Astrocyte of the cerebellum (primary cell): ENCODE data around the gene SOX5.

Source experiments
- DNase-seq: peaks from one replicate; pipeline ENCODE4 v3.0.0-alpha.2; 2011; ENCODE audit warnings: low read depth
- H3K4me3 ChIP-seq: 2 replicates; pipeline ENCODE4 v1.5.1; 2011; ENCODE audit warnings: mild to moderate bottlenecking, low read depth, low read length, moderate library complexity
- in situ Hi-C: cut with HindIII; loops from 2 replicates; pipeline ENCODE4 v1.10.0; 2017; ENCODE audit warnings: low sequenced_read_pairs
- TF ChIP-seq, protein P1 (sequence below): IDR thresholded peaks from 2 replicates; pipeline ENCODE4 v1.5.1; 2012; ENCODE audit warnings: low read length, low read depth, moderate library complexity, mild to moderate bottlenecking; ENCODE audit errors: missing control alignments

Gene SOX5

DNA sequence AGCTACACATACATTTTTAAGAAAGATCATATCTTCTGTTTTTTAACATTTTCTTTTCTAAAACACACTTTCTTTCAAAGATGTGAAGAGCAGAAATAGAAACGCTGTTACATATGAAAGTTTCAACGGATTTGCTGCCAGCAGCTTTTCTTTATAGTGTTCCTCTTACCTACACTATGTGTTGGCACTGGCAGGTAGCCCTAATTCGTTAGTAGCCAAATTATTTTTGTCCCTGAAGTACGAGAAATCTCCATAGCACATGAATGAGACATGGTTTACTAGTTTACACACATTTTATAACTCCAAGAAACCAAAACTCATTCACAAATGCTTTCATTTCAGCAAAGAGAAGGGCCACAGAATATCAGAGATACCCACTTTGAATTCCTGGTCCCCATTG lies 6.6 kb downstream of the SOX5 start:
- no peak for DNase-seq
- TF ChIP-seq, protein P1, sequence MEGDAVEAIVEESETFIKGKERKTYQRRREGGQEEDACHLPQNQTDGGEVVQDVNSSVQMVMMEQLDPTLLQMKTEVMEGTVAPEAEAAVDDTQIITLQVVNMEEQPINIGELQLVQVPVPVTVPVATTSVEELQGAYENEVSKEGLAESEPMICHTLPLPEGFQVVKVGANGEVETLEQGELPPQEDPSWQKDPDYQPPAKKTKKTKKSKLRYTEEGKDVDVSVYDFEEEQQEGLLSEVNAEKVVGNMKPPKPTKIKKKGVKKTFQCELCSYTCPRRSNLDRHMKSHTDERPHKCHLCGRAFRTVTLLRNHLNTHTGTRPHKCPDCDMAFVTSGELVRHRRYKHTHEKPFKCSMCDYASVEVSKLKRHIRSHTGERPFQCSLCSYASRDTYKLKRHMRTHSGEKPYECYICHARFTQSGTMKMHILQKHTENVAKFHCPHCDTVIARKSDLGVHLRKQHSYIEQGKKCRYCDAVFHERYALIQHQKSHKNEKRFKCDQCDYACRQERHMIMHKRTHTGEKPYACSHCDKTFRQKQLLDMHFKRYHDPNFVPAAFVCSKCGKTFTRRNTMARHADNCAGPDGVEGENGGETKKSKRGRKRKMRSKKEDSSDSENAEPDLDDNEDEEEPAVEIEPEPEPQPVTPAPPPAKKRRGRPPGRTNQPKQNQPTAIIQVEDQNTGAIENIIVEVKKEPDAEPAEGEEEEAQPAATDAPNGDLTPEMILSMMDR: no peak
- in situ Hi-C loops: no loop called here
- H3K4me3 ChIP-seq: no peak overlapping the region

DNA sequence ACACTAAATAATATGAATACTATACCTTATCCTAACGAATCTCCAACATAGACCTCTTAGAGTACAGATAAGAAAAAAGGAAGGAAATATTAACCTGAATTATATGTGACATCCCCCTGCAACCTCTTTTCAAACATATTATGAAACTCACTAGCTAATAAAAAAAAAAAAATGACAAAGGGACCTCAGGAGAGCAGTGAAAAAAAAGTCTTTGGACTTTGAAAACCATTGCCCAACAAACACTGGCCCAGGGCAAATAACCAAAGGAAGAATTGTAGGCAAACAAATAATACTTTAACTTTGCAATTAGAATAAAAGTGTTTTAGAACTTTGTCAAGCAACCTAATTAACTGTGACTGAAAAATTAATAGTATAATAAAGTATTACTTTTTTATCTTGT lies 7.7 kb downstream of the SOX5 start:
- no peak for DNase-seq
- in situ Hi-C loops: no loop called here
- TF ChIP-seq, protein P1: no peak

GRCh38 chr12:23938422-23938821 lies 11.0 kb downstream of the SOX5 start:
- in situ Hi-C loops: no loop called here
- TF ChIP-seq, protein P1: no peak
- DNase-seq: no peak
- no peak overlapping the region for H3K4me3 ChIP-seq

More for the DNA sequence above, 7.7 kb downstream of the SOX5 start:
- no peak overlapping the region for H3K4me3 ChIP-seq

- in situ Hi-C loops: no loop called here
- DNase-seq: no peak
- H3K4me3 ChIP-seq: no peak overlapping the region
- TF ChIP-seq, protein P1: no peak
These were observed 18.3 kb downstream of the SOX5 start for GRCh38 chr12:23931176-23931575.

DNA sequence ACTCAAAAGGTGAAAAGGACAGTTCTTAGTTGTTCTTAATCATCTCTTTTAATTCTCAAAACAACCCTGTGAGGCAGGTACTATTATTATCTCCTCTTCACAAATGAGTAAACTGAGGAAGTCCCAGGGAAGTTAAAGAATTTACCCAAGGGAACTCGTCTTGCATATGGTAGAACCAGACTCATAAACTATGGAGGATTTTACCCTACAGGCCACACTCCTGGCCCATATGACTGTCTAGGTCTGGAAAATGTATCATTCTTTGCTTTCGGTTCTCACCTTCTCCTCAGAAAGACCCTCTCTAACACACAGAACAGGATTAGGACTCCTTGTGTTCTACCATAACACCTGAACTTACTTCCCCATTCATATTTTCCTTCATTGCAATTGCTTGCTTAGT lies 18.9 kb downstream of the SOX5 start:
- TF ChIP-seq, protein P1: no peak
- no peak overlapping the region for H3K4me3 ChIP-seq
- no peak for DNase-seq
- in situ Hi-C loops: no loop called here

DNA sequence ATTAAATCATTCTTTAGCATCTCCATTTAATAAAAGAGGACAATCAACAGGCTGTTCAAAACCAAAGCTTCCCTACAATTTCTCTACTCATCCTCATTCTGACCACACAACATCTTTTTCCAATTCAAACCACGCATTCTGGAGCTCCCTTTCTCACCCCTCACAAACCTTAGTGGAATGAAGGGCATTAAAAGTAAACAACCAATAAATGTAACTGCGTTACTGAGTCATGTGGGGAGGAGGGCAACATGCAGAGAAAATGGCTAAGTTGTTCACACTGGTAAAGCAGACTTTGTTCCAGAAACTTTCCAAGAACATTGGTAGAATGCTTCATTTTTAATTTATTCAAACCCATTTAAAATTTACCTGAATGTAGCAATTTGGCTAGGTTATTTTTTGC lies 19.6 kb downstream of the SOX5 start:
- in situ Hi-C loops: no loop called here
- TF ChIP-seq, protein P1: no peak
- H3K4me3 ChIP-seq: no peak overlapping the region
- no peak for DNase-seq

DNA sequence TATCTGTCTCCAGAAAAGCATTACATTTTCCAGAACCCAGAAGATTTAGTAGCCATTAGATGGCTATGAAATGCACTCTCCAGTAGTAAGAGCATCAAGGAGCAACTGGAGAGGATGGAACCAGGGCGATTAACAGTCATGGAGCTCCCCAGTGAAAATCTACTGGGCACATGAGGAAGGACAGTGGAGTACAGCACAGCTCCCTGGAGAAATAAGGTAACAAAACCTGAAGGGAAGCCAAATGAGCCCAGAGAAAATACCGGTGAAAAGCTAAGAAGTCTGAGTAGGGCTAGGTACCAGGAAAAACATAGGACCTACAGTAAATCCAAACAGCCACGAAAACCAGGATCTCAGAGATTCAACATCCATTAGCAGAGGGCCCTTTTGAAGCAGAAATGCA lies 21.6 kb downstream of the SOX5 start:
- no peak for DNase-seq
- in situ Hi-C loops: no loop called here
- H3K4me3 ChIP-seq: no peak overlapping the region
- TF ChIP-seq, protein P1: no peak
